GDM1 (cell line): Measurements from ENCODE around the gene PTPN23.
"Not testable (repeated sequence)": the region's sequence is repeated elsewhere in the genome, so short reads cannot be mapped to it uniquely, and the experiment has no call there.

Experiments
- DNase-seq: peaks from one replicate; lab custom pipeline; 2025; lab: John Stamatoyannopoulos, UW

The PTPN23 gene, protein sequence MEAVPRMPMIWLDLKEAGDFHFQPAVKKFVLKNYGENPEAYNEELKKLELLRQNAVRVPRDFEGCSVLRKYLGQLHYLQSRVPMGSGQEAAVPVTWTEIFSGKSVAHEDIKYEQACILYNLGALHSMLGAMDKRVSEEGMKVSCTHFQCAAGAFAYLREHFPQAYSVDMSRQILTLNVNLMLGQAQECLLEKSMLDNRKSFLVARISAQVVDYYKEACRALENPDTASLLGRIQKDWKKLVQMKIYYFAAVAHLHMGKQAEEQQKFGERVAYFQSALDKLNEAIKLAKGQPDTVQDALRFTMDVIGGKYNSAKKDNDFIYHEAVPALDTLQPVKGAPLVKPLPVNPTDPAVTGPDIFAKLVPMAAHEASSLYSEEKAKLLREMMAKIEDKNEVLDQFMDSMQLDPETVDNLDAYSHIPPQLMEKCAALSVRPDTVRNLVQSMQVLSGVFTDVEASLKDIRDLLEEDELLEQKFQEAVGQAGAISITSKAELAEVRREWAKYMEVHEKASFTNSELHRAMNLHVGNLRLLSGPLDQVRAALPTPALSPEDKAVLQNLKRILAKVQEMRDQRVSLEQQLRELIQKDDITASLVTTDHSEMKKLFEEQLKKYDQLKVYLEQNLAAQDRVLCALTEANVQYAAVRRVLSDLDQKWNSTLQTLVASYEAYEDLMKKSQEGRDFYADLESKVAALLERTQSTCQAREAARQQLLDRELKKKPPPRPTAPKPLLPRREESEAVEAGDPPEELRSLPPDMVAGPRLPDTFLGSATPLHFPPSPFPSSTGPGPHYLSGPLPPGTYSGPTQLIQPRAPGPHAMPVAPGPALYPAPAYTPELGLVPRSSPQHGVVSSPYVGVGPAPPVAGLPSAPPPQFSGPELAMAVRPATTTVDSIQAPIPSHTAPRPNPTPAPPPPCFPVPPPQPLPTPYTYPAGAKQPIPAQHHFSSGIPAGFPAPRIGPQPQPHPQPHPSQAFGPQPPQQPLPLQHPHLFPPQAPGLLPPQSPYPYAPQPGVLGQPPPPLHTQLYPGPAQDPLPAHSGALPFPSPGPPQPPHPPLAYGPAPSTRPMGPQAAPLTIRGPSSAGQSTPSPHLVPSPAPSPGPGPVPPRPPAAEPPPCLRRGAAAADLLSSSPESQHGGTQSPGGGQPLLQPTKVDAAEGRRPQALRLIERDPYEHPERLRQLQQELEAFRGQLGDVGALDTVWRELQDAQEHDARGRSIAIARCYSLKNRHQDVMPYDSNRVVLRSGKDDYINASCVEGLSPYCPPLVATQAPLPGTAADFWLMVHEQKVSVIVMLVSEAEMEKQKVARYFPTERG (N-terminal part only)

DNA sequence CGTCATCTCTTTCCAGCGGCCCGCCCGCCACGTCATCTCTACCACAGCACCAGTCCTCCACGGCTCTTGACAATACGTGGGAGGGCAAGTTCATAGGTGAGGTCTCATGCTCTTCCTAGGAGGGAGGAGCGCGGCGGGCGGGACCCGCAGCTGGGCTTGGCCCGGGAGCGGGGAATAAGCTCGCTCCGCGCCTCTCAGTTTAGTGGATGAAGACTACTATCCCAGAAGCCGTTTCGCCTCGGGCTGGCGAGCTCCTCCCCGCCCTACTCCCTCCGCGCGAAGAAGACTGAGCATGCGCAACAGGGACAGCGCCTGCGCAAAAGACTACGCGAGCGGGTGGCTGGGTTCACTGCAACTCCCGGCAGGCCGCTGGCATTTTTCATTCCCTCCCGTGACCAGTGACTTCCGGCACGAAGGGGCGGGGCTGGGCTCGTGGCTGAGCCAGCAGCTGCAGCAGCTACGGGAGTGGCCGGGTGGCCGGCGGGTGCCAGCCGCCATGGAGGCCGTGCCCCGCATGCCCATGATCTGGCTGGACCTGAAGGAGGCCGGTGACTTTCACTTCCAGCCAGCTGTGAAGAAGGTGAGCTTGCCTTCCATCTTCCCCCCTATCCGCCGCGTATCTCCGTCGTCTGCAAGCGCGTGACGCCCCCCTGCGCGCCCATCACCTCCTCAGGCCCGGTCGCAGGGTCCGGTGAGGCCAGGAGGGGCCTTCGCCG is at the start of gene PTPN23:
Gene PTPN23, plus strand, starts transcription at position 421 of the 716 bp plus-strand sequence. Its CDS starts 76 bp downstream, at position 497.
- peak; percentile 98 for DNase-seq

DNA sequence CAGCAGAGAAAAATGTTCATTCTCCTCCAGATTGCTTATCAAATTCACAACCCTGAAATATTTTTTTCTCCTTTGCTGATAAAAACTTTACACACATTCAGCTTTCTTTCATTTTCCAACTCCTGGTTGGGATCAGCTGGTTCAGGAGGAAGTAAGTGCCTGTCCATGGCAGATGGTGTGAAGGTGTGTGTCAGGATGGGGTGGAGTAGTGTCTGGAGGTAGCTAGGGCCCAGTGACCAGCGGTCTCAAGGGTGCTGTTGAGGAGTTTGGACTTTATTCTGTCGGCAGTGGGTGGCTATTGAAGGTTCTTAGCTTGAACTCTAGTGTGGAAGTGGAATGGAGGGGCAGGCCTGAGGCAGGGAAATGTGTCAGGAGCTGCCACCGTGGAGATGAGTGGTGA is 46.9 kb upstream of the PTPN23 start:
- DNase-seq = no peak

DNA sequence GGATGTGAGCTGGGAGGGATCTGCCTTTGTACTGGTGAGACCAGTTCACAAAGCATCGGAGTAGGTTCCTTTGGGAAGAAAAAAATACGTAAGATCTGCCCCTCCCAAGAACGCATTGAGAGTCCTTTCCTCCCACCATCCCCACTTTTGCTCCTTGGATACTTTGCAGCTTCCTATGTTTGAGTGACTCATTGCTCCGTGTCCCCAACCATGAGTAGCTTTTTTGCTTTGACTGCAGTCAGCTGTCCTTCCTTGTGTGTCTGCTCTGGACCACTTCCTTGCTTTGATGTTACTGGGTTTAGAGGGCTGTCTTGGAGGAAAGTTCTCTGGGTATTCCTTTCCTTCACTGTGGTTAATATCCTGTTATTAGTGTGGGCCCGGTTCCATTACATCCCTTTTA is 43.2 kb upstream of the PTPN23 start:
- no peak for DNase-seq

DNA sequence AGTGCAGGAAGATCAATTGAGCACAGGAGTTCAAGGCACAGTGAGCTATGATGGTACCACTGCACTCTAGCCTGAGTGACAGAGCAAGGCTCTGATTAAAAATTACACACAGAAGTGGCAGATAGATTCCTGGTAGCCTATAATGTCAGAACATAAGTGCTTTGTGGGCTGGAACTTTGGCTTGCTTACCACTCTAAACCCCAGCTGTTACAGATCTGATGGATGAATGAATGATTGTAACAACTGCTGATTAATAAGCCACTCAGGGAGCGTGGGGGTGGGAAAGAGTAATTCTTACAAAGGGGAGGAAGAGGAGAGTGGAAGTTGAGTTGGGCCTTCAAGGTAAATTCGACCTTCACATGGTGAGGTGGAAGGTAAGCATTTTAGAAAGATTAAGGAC is 40.9 kb upstream of the PTPN23 start:
- no peak for DNase-seq

GRCh38 chr3:47340866-47341265 is 40.0 kb upstream of the PTPN23 start:
- DNase-seq = no peak

- no peak for DNase-seq
These were observed 38.7 kb upstream of the PTPN23 start for GRCh38 chr3:47342151-47342550.

DNA sequence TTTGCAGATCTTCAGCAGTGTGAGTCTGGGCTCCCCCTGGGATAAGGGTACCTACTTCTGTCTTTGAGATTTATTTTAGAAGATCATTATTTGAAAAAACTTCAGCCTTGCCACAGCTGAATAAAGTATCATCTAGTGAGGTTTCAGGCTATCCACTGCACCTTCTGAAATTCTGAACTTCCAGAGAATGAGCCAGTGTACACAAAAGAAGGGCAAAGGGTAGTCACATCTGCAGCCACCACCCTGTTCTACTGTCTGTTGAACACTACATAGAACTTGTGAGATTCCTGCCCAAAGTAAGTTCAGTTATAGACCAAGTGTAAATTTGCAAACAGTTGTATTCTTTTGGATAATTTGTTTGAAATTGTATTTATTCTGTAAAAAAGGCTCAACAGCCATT is 38.0 kb upstream of the PTPN23 start:
- DNase-seq = no peak

DNA sequence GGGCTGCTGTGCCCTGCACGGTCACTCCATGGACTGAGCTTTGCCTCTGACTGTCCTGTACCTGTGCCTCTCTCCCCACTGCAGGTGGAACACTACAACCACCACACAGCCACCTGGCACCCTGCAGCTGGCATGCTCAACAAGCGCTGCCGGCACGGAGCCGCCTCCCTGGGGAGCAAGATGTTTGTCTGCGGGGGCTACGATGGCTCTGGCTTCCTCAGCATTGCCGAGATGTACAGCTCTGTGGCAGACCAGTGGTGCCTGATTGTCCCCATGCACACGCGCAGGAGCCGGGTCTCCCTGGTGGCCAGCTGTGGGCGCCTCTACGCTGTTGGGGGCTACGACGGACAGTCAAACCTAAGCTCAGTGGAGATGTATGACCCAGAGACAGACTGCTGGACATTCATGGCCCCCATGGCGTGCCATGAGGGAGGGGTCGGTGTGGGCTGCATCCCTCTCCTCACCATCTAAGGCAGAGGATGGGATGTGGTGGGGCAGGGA is 37.3 kb upstream of the PTPN23 start:
- DNase-seq = no peak

GRCh38 chr3:47344971-47345370 is 35.9 kb upstream of the PTPN23 start:
- no peak for DNase-seq

DNA sequence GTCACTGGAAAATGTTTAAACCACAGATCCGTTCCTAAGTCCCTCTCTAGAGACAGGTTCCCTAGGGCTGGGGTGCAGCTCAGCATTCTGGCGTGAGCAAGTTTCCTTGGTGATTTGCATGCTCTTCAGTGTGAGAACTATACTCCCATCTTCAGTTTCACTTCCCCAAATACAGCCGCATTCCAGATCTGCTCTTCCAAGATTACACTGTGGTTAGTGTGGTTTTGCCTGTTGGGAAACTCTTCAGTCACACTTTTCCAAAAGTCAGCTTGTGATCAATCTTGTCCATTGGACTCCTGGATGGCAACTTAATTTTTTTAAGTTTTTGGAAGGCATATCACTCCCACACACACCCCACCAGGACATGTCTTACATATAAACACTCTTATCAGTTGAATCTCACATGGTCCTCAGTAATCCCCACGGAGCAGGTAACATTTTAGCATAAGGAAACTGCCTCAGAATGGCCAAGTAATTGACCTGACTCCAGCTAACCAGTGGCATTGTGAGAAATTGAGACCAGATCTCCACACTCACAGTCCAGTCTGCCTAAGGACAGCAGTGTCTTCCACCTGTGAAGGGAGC is 33.5 kb upstream of the PTPN23 start:
- DNase-seq = peak; percentile 57

GRCh38 chr3:47348411-47349154 is 32.2 kb upstream of the PTPN23 start:
- no peak for DNase-seq

DNA sequence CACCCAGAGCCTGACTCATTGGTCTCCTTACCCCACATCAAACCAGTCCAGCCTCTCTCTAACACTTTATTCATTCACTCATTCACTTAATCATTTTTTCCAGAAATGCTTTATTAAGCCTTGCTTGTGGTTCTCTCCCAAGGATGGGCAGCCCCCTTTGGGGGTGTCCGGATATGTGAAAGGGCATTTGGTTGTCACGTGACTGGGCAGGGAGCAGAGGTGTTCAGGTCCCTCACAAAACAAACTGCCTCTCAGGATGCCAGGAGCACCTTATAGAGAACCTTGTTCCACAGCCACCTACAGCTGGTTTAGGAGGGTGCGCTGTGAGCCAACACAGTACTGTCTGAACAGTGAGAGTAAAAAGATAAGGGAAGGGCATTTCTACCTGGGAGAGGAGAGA is 25.8 kb upstream of the PTPN23 start:
- no peak for DNase-seq

- no peak for DNase-seq
These were observed 24.6 kb upstream of the PTPN23 start for GRCh38 chr3:47356201-47356600.

DNA sequence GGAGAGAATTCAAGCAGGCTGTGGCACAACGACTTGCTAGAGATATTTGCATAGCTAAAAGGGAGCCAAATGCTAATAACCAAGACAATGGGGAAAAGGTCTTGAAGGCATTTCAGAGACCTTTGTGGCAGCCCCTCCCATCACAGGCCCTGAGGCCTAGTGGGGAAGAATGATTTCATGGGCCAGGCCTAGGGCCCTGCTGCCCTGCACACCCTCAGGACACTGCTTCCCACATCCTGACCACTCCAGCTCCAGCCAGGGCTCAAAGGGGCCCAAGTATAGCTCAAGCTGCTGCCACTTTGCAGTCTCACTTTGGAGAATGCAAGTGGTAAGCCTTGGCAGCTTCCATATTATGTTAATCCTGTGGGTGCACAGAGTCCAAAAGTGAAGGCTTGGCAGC is 21.5 kb upstream of the PTPN23 start:
- DNase-seq = no peak

GRCh38 chr3:47360110-47360517 is 20.7 kb upstream of the PTPN23 start:
- DNase-seq = not testable (repeated sequence)

DNA sequence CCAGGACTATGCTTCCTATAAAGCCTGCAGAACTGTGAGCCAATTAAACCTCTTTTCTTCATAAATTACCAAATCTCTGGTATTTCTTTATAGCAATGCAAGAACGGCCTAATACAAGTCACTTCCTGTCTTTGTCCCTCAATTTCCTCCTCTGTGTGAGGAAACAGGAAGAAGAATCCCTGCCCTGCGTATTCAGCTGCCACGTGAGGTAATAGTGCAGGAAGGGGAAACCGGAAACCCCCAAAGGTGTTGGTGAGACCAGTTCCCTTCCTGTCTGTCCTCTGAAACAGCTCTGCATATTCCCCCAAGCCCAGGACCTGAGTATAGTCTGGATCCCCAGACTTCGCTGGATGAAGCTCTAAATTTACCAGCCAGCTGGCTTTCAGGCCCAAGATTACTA is 18.1 kb upstream of the PTPN23 start:
- no peak for DNase-seq

GRCh38 chr3:47365213-47366153 is 15.3 kb upstream of the PTPN23 start:
- no peak for DNase-seq

GRCh38 chr3:47366833-47367232 is 14.0 kb upstream of the PTPN23 start:
- DNase-seq = no peak

DNA sequence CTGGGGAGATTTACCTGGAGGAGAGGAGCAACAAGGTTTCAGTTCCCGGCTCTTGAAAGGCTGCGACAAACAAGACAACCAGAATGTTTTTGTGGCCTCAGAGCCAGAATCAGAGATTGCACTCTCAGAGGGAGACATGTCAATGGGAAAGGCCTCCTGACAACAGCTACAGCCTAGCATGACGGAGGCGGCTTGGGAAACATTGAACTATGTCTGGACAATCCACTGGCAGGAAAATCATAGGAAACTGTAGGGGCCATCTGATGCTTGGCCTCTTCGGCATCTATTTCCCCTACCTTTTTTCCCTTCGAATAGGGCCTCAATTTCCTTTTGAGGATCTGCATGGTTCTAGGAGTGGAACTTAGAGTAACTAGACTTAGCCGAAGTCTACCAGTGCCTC is 13.2 kb upstream of the PTPN23 start:
- DNase-seq = no peak
